GM20000 (cell line): ENCODE results near the gene MED16.

Experiments used
- DNase-seq: peaks from one replicate; pipeline ENCODE4 v3.0.0; 2012; ENCODE audit warnings: low spot score
- CTCF ChIP-seq: IDR thresholded peaks from 2 replicates; pipeline ENCODE4 v1.5.1; 2012; ENCODE audit warnings: mild to moderate bottlenecking, control low read depth; ENCODE audit errors: extremely low read depth, missing control alignments

MED16 gene

GRCh38 chr19:876780-877314 lies 16.1 kb downstream of the MED16 start:
- DNase-seq, result no peak

GRCh38 chr19:876089-876488 lies 16.9 kb downstream of the MED16 start:
- TF ChIP-seq CTCF, result no peak
- no peak for DNase-seq

More at GRCh38 chr19:876780-877314, 16.1 kb downstream of the MED16 start:
- TF ChIP-seq CTCF, result no peak

GRCh38 chr19:875265-875879 lies 17.6 kb downstream of the MED16 start:
- DNase-seq, result no peak
- no peak for TF ChIP-seq CTCF

- no peak for DNase-seq
- TF ChIP-seq CTCF, result no peak
These were observed 19.4 kb downstream of the MED16 start for GRCh38 chr19:873561-874041.

GRCh38 chr19:873084-873483 lies 19.9 kb downstream of the MED16 start:
- no peak for TF ChIP-seq CTCF
- DNase-seq, result peak; percentile 88

- no peak for TF ChIP-seq CTCF
- DNase-seq, result peak; percentile 92
These were observed 20.6 kb downstream of the MED16 start for GRCh38 chr19:872266-872951.

GRCh38 chr19:871446-872265 lies 21.3 kb downstream of the MED16 start:
- TF ChIP-seq CTCF, result no peak
- DNase-seq, result no peak
